B cell (primary cell): Measurements from ENCODE around the gene MKRN1.

Experiments
- CTCF ChIP-seq: fragments of 200-600 bp; IDR thresholded peaks from one replicate; pipeline ENCODE4 v1.8.0; 2022; ENCODE audit warnings: antibody characterized with exemption, mild to moderate bottlenecking
- EZH2 ChIP-seq: IDR thresholded peaks from 2 replicates; pipeline ENCODE4 v1.6.1; 2012; ENCODE audit warnings: borderline replicate concordance, low read depth, mild to moderate bottlenecking, moderate library complexity, low read length; ENCODE audit not compliant: insufficient read depth, poor library complexity, severe bottlenecking

GRCh38 chr7:140423501-140423900 lies 55.8 kb downstream of the MKRN1 start:
- no peak for TF ChIP-seq CTCF
- TF ChIP-seq EZH2: no peak
